RKO (cell line): ENCODE results near the gene MRE11.
"Not testable (repeated sequence)": the region's sequence is repeated elsewhere in the genome, so short reads cannot be mapped to it uniquely, and the experiment has no call there.

ENCODE experiments used
- DNase-seq: peaks from one replicate; pipeline ENCODE4 v3.0.0-alpha.2; 2016; ENCODE audit warnings: low spot score

MRE11 gene

GRCh38 chr11:94506513-94506912, 12.9 kb upstream of the MRE11 start:
- DNase-seq = not testable (repeated sequence)

GRCh38 chr11:94504689-94505293, 11.1 kb upstream of the MRE11 start:
- DNase-seq = peak; percentile 79

GRCh38 chr11:94501522-94501921, 7.9 kb upstream of the MRE11 start:
- DNase-seq = no peak

- DNase-seq = no peak
Observed at GRCh38 chr11:94500181-94500580, 6.5 kb upstream of the MRE11 start.

- DNase-seq = peak; percentile 27
Observed at GRCh38 chr11:94494126-94494680, 559 bp upstream of the MRE11 start.

GRCh38 chr11:94486068-94486467, 7.6 kb downstream of the MRE11 start:
- DNase-seq = no peak

GRCh38 chr11:94481342-94481741, 12.3 kb downstream of the MRE11 start:
- no peak for DNase-seq

GRCh38 chr11:94477624-94478023, 16.0 kb downstream of the MRE11 start:
- no peak for DNase-seq

GRCh38 chr11:94472916-94473799, 20.5 kb downstream of the MRE11 start:
- no peak for DNase-seq

GRCh38 chr11:94469416-94469815, 24.2 kb downstream of the MRE11 start:
- no peak for DNase-seq

GRCh38 chr11:94459576-94459975, 34.1 kb downstream of the MRE11 start:
- DNase-seq = no peak

- no peak for DNase-seq
Observed at GRCh38 chr11:94457118-94458029, 36.3 kb downstream of the MRE11 start.

GRCh38 chr11:94455861-94456260, 37.8 kb downstream of the MRE11 start:
- DNase-seq = no peak

- DNase-seq = no peak
Observed at GRCh38 chr11:94454301-94454700, 39.3 kb downstream of the MRE11 start.

- no peak for DNase-seq
Observed at GRCh38 chr11:94452988-94453387, 40.7 kb downstream of the MRE11 start.

- no peak for DNase-seq
Observed at GRCh38 chr11:94450048-94450447, 43.6 kb downstream of the MRE11 start.

GRCh38 chr11:94449437-94449836, 44.2 kb downstream of the MRE11 start:
- DNase-seq = peak; percentile 89

- no peak for DNase-seq
Observed at GRCh38 chr11:94449029-94449428, 44.6 kb downstream of the MRE11 start.

GRCh38 chr11:94447149-94447548, 46.5 kb downstream of the MRE11 start:
- no peak for DNase-seq

GRCh38 chr11:94445641-94446040, 48.0 kb downstream of the MRE11 start:
- no peak for DNase-seq

GRCh38 chr11:94433049-94433448, 60.6 kb downstream of the MRE11 start:
- DNase-seq = no peak

GRCh38 chr11:94424662-94425061, 69.0 kb downstream of the MRE11 start:
- DNase-seq = no peak
